Mucosa of gallbladder (tissue), 1 donor: ENCODE data around the gene MIOX. TPM values are rescaled to one million over a fixed set of nuclear protein-coding genes. Genes with fewer than 3 reads are reported as not detected.
"Not testable (repeated sequence)": the region's sequence is repeated elsewhere in the genome, so short reads cannot be mapped to it uniquely, and the experiment has no call there.

Experiments used
- DNase-seq: peaks from one replicate; pipeline ENCODE4 v3.0.0-alpha.2; 2020; ENCODE audit warnings: low spot score
- total RNA-seq: library from RNA; stranded (reverse); gene quantifications from one replicate; pipeline ENCODE4 v1.2.1, GENCODE V29; 2021
- donor health status: DM: no; HTN: no; CAD: no.

MIOX gene
- total RNA-seq, 1 donor from 2014 or later: 1.6 TPM

GRCh38 chr22:50516068-50516467, 29.4 kb downstream of the MIOX start:
- no peak for DNase-seq

- no peak for DNase-seq
Observed at GRCh38 chr22:50516891-50517290, 30.2 kb downstream of the MIOX start.

- DNase-seq: no peak
Observed at GRCh38 chr22:50517495-50518260, 31.0 kb downstream of the MIOX start.

GRCh38 chr22:50518606-50519005, 31.9 kb downstream of the MIOX start:
- DNase-seq: no peak

- no peak for DNase-seq
Observed at GRCh38 chr22:50519151-50519550, 32.5 kb downstream of the MIOX start.

- not testable (repeated sequence) for DNase-seq
Observed at GRCh38 chr22:50520184-50520583, 33.5 kb downstream of the MIOX start.

- DNase-seq: no peak
Observed at GRCh38 chr22:50520826-50521453, 34.3 kb downstream of the MIOX start.

GRCh38 chr22:50521710-50522109, 35.1 kb downstream of the MIOX start:
- no peak for DNase-seq

GRCh38 chr22:50522208-50522805, 35.6 kb downstream of the MIOX start:
- no peak for DNase-seq

GRCh38 chr22:50522806-50523438, 36.3 kb downstream of the MIOX start:
- no peak for DNase-seq

- DNase-seq: no peak
Observed at GRCh38 chr22:50523458-50523805, 36.8 kb downstream of the MIOX start.

- DNase-seq: no peak
Observed at GRCh38 chr22:50523806-50524675, 37.4 kb downstream of the MIOX start.

GRCh38 chr22:50524676-50525103, 38.0 kb downstream of the MIOX start:
- DNase-seq: no peak

GRCh38 chr22:50525104-50525857, 38.6 kb downstream of the MIOX start, which contains the start of gene SCO2:
Gene SCO2 (minus strand): TSS chr22:50525598. CDS start chr22:50524411, 1,187 bp downstream.
- peak; percentile 97 for DNase-seq

- DNase-seq: no peak
Observed at GRCh38 chr22:50525858-50526107, 39.1 kb downstream of the MIOX start.

- peak; percentile 69 for DNase-seq
Observed at GRCh38 chr22:50526108-50526833, 39.6 kb downstream of the MIOX start.

GRCh38 chr22:50526834-50527801, 40.5 kb downstream of the MIOX start:
- no peak for DNase-seq

GRCh38 chr22:50527921-50528681, 41.4 kb downstream of the MIOX start:
- DNase-seq: no peak
